C4-2B (cell line): ENCODE measurements around the gene ARHGAP22.

ENCODE experiments used
- CTCF ChIP-seq: fragments of 450-650 bp; conservative IDR thresholded peaks from 2 replicates; pipeline ENCODE4 v1.5.1; 2017; ENCODE audit warnings: mild to moderate bottlenecking
- ZFX ChIP-seq: fragments of 450-650 bp; IDR thresholded peaks from 2 replicates; pipeline ENCODE4 v1.6.1; 2017

GRCh38 chr10:48512861-48513260 is 92.0 kb downstream of the ARHGAP22 start:
- no peak for TF ChIP-seq CTCF
- no peak for TF ChIP-seq ZFX
